Measurements from ENCODE around the gene SLC27A1.

DNA sequence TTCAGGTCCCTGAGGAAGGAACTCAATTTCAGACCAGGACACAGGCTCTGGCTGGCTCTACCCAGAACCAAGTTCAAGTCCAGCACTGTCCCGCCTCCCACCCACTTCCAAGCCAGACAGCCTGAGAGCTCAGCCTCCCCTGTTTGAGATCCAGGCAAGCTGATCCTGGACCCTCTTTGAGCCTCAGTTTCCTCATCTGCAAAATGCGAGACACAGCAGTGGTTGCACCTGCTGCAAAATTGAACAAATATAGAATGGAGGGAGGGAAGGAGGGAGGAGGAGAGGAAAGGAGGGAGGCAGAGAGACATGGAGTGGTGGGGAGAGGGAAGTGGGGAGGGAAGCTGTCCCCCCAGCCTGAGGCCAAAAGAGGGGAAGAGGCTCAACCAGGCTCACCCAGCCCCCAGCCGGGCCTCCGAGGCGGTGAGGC, 22.6 kb upstream of the SLC27A1 start:
- TF ChIP-seq POLR2A (IDR thresholded peaks at IDR 0.05; ENCODE audit: low read length) (no peak), GATA1 (IDR thresholded peaks at IDR 0.05; ENCODE audit: low read depth, low read length) (no peak)
